Mesothelial cell of epicardium (in vitro differentiated cells): ENCODE results near the gene MYL6. TPM values are rescaled to one million over a fixed set of nuclear protein-coding genes. Genes with fewer than 3 reads are reported as not detected.
A peak's percentile ranks its signal among the peaks of the same experiment; 100 is the strongest.
"Not testable (repeated sequence)": the region's sequence is repeated elsewhere in the genome, so short reads cannot be mapped to it uniquely, and the experiment has no call there.

Source experiments
- DNase-seq, 2 experiments: peaks; one replicate each; pipeline ENCODE4 v3.0.0; 2021; ENCODE audit warnings: low spot score in 2 of 2; ENCODE audit not compliant: unreplicated experiment in 2 of 2
- H3K27ac Mint-ChIP-seq: 2 replicates; pipeline ENCODE4 v1.8.0; 2021; ENCODE audit warnings: mixed read lengths
- H3K27me3 Mint-ChIP-seq: 2 replicates; pipeline ENCODE4 v1.8.0; 2021; ENCODE audit warnings: low read depth, mixed read lengths
- H3K36me3 Mint-ChIP-seq: 2 replicates; pipeline ENCODE4 v1.8.0; 2021; ENCODE audit warnings: mixed read lengths
- H3K4me1 Mint-ChIP-seq: 2 replicates; pipeline ENCODE4 v1.8.0; 2021; ENCODE audit warnings: mixed read lengths
- H3K4me3 Mint-ChIP-seq: 2 replicates; pipeline ENCODE4 v1.8.0; 2021; ENCODE audit warnings: mild to moderate bottlenecking, moderate library complexity, mixed read lengths
- H3K9me3 Mint-ChIP-seq: 2 replicates; pipeline ENCODE4 v1.8.0; 2021; ENCODE audit warnings: mixed read lengths
- CTCF ChIP-seq: fragments of 200-600 bp; sonication (generic); IDR thresholded peaks from one replicate; pipeline ENCODE4 v1.5.0; 2021; ENCODE audit warnings: antibody characterized with exemption; ENCODE audit not compliant: unreplicated experiment
- total RNA-seq: library from RNA; stranded (reverse); gene quantifications from 3 replicates; pipeline ENCODE4 v1.2.1, GENCODE V29; 2021

MYL6 gene
- total RNA-seq, 1 donor from 2014 or later: 827 TPM

DNA sequence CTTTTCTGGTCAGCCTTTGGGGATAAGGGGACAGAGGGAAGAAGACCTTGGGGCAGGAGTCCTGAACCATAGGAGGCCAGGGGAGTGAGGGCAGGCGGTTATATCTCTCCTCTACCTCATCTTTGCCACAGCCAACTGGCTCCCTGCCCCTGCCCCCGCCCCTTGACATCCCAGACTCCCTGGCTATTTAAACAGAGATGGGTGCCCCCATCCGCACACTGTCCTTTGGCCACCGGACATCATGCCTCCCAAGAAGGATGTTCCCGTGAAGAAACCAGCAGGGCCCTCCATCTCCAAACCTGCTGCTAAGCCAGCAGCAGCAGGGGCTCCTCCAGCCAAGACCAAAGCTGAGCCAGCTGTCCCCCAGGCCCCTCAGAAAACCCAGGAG lies 4.5 kb upstream of the MYL6 start:
- H3K27me3 Mint-ChIP-seq: no peaks in the 10 kb centered on the region
- no peaks in the 10 kb centered on the region for H3K9me3 Mint-ChIP-seq
- peaks cover 33% of the 10 kb centered on the region for H3K4me1 Mint-ChIP-seq
- no peak overlapping the region for H3K27ac Mint-ChIP-seq
- H3K36me3 Mint-ChIP-seq: peaks cover 11% of the 10 kb centered on the region
- H3K4me3 Mint-ChIP-seq: peak overlapping the region; percentile 93
- TF ChIP-seq CTCF: no peak
- no peak for DNase-seq

DNA sequence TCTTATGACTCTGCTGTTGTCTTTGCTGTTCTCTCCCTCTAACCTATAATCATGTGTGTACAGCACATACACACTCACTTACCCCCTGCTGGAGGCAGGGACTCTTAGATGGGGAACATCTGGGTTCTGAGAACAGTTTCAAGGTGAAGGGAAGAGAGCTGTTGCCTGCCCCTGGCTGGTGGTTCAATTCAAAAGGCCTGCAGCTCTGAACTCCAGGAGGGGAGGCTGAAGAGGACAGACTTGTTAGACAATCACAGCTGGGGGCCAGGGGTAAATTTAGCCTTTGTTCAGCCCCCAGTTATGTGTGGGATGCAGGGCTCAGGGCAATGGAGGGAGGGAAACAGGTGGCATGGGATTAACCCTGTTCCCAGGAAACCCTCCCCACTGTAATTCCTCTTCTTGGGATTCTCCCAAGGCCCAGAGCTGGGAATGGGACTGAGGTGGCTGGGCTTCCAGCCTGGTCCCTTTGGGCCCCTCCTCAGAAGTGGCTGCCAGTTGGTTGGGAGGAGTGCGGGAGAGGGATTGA lies 3.9 kb upstream of the MYL6 start:
- no peak for TF ChIP-seq CTCF
- peaks cover 37% of the 10 kb centered on the region for H3K4me1 Mint-ChIP-seq
- no peaks in the 10 kb centered on the region for H3K27me3 Mint-ChIP-seq
- H3K4me3 Mint-ChIP-seq: no peak overlapping the region
- no peaks in the 10 kb centered on the region for H3K9me3 Mint-ChIP-seq
- no peak overlapping the region for H3K27ac Mint-ChIP-seq
- H3K36me3 Mint-ChIP-seq: peaks cover 11% of the 10 kb centered on the region
- no peak for DNase-seq

GRCh38 chr12:56154818-56155217 lies 3.3 kb upstream of the MYL6 start:
- TF ChIP-seq CTCF: no peak
- no peak for DNase-seq
- peaks cover 12% of the 10 kb centered on the region for H3K36me3 Mint-ChIP-seq
- peaks cover 42% of the 10 kb centered on the region for H3K4me1 Mint-ChIP-seq
- no peaks in the 10 kb centered on the region for H3K9me3 Mint-ChIP-seq
- no peaks in the 10 kb centered on the region for H3K27me3 Mint-ChIP-seq
- peak overlapping the region; percentile 26 for H3K4me3 Mint-ChIP-seq
- H3K27ac Mint-ChIP-seq: no peak overlapping the region

DNA sequence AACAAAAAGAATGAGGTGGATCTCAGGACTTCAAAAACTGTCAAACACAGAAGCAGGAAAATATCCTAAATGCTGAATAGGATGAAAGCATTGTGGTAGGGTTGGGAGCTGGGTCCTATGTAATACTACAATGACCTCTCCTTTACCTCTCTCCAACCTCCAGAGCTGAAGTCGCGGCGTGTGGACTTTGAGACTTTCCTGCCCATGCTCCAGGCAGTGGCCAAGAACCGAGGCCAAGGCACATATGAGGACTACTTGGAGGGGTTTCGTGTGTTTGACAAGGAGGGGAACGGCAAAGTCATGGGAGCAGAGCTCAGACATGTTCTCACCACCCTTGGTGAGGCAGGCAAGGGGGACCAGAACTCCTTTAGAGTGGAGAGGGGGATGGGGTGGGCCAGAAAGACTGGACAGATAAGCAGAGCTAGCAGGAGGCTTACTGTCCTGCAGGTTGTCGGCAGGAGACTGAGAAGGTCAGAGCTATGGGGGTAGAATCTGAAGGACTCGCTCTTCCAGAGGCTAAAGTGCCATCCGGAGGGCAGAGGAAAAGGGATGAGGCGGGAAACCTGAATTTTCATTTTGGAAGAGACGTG lies 2.8 kb upstream of the MYL6 start:
- H3K27ac Mint-ChIP-seq: no peak overlapping the region
- H3K4me1 Mint-ChIP-seq: peaks cover 44% of the 10 kb centered on the region
- H3K36me3 Mint-ChIP-seq: peaks cover 17% of the 10 kb centered on the region
- TF ChIP-seq CTCF: no peak
- H3K4me3 Mint-ChIP-seq: peak overlapping the region; percentile 26
- H3K27me3 Mint-ChIP-seq: no peaks in the 10 kb centered on the region
- no peak for DNase-seq
- no peaks in the 10 kb centered on the region for H3K9me3 Mint-ChIP-seq

GRCh38 chr12:56156464-56157200 lies 1.5 kb upstream of the MYL6 start:
- H3K4me1 Mint-ChIP-seq: peaks cover 47% of the 10 kb centered on the region
- not testable (repeated sequence) for H3K27me3 Mint-ChIP-seq, DNase-seq, H3K9me3 Mint-ChIP-seq
- peak overlapping the region; percentile 91 for H3K4me3 Mint-ChIP-seq
- peaks cover 25% of the 10 kb centered on the region for H3K36me3 Mint-ChIP-seq
- peak overlapping the region; percentile 96 for H3K27ac Mint-ChIP-seq

GRCh38 chr12:56157201-56158028 lies 744 bp upstream of the MYL6 start:
- Mint-ChIP-seq H3K4me1 (peaks cover 46% of the 10 kb centered on the region), H3K4me3 (peak overlapping the region; percentile 91), H3K27ac (peak overlapping the region; percentile 96), H3K27me3 (no peaks in the 10 kb centered on the region), H3K9me3 (no peaks in the 10 kb centered on the region), H3K36me3 (peaks cover 27% of the 10 kb centered on the region)
- TF ChIP-seq CTCF: peak; percentile 79
- DNase-seq: peak; percentile 61 to 85
